GM12872 (cell line): ENCODE measurements around the gene APLP2.

Source experiments
- TF ChIP-seq, protein P1 (sequence below): IDR thresholded peaks from 3 replicates; pipeline ENCODE4 v1.5.1; 2011; ENCODE audit warnings: low read depth, mild to moderate bottlenecking, low read length, moderate library complexity; ENCODE audit not compliant: insufficient read depth

APLP2 gene

DNA sequence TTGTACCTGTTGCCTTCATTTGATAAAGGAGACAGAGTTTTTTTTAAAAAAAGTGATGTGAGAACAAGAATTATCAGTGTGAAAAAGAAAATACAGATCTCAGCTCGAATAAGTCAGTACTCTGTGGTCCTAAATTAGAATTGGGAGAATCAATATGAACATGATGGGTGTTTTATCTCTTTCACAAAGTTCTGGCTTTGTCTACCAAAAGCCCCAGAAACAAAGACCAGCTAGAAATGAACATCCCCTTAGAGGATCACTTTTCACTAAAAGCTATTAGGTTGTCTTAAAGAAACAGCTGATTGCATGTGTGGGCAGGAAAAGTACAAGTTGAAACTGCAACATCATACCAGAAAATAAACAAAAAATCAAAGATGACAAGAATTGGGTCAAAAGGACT is 81.5 kb downstream of the APLP2 start:
- TF ChIP-seq, protein P1, sequence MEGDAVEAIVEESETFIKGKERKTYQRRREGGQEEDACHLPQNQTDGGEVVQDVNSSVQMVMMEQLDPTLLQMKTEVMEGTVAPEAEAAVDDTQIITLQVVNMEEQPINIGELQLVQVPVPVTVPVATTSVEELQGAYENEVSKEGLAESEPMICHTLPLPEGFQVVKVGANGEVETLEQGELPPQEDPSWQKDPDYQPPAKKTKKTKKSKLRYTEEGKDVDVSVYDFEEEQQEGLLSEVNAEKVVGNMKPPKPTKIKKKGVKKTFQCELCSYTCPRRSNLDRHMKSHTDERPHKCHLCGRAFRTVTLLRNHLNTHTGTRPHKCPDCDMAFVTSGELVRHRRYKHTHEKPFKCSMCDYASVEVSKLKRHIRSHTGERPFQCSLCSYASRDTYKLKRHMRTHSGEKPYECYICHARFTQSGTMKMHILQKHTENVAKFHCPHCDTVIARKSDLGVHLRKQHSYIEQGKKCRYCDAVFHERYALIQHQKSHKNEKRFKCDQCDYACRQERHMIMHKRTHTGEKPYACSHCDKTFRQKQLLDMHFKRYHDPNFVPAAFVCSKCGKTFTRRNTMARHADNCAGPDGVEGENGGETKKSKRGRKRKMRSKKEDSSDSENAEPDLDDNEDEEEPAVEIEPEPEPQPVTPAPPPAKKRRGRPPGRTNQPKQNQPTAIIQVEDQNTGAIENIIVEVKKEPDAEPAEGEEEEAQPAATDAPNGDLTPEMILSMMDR: no peak

DNA sequence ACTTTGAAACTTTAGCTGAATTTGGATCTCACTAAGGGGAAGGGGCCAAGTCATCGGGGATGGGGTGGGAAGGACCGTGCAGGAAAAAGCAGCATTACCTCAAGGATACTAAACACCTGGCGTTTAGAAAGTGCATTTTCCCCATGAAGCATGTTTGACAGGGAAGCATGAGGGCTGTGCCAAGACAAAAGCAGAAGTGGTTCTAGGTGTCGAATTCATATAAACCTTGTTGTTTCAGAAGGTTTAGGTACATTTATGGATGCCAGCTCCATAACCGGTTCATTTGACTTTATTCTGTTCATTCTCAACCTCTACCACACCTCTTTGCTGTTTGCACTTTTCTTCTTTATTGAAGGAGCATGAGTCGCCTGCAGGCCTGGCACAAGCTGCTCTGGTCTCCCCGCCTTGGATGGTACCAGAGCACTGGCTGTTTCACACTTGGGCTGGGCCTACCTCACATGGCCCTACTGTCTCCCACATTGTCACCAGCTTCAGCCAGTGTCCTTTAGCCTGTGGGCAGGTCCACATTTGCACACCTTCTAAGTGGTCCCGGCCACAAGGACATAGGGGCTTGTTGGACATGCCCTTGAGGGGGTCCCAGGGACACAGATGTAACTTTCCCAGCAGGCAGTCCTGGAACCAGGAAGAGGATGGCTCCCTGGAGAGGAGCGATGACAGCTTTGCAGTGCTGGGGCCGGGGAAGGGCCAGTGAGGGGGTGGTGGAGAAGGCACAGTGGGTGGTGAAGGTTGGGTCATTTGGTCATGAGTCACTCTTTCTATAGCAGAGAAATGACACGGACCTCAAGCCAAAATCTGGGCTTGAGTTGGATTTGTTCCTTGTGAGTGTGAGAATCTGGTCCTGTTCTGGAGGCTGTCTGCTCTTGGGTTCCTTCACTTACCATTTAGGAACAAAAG is 86.7 kb downstream of the APLP2 start:
- TF ChIP-seq, protein P1: no peak

DNA sequence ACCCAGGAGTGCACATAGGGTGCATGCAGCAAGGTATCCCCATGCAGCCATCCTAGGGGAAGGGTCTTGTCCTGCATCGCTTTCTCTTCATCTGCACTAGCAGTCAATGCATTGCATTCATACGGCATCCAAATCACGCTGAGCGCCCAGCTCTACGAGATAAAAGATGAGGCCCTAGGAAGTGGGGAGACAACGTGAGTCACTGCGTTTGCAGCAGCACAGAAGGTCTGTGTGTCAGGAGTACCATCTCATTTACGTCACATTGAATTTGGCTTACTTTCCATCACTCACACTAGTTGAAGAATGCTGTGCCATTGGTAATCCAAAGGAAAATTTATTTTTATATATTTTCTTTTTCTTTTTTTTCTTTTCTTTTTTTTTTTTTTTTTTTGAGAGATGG is 87.4 kb downstream of the APLP2 start:
- TF ChIP-seq, protein P1: no peak

DNA sequence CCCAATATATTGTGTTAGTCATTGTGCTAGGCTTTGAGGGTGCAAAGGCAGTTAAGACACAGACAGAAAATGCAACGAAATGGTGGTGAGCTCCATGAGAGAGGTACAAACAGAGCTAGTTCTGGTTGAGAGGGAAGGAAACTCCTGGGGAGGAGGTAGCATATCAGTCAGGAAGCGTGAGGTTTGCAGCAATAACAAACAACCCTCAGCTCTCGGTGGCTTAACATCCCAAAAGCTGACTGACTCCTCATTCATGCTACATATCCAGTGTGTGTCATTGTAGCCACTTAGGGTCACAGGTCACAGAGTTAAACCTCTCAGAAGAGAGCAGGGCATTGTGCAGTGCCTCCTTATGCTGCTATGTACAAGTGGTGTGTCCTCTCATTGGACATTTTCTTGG is 88.1 kb downstream of the APLP2 start:
- TF ChIP-seq, protein P1: no peak

DNA sequence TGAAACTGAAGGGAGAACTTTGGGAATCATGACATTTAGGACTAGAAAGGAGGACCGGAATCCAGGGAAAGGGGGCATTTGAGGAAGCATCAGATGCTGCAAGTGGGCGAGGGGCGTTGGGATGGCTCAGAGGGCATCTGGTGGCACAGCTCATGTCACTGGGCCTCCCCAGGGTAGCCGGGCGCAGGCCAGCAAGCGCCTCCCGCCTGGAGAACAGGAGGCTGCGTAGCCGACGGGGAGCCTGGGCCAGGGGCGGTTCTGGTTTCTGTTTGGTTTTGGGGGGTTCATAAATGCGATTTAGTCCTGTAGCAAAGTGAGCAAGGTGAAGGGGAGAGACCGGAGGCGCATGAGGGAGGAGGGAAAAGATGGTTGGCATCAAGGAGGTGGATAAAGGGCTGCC is 89.4 kb downstream of the APLP2 start:
- TF ChIP-seq, protein P1: no peak

DNA sequence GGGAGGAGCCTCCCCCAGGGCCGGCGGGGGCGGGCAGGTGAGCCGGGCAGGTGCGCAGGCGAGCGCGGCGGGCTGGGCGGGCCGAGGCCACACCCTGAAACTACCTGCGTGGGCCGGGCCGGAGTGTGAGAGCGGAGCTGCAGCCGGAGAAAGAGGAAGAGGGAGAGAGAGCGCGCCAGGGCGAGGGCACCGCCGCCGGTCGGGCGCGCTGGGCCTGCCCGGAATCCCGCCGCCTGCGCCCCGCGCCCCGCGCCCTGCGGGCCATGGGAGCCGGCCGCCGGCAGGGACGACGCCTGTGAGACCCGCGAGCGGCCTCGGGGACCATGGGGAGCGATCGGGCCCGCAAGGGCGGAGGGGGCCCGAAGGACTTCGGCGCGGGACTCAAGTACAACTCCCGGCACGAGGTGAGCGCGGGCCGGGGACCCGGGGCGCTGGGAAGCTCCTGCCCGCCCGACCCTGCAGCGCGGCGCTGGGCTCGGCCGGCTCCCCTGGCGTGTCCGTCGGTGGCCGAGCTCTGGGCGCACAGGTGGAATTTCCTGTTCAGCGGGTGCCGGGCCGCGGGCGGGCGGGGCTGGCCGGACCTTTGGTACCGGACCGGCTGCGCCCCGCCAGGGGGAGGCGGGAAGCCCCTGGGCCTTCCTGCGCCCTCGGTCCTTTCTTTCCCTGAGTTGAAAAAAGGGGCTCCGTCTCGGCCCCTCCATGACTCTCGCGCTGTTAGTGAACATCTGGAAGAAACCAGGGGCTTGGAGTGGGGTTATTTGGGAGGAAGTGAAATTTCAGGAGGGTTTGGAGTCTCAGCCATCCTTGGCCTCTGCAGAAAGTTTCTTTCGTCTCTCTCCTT is 90.2 kb downstream of the APLP2 start, which contains the start of gene ST14:
Gene ST14 (plus strand): TSS at position 126 of the 841 bp plus-strand sequence. CDS start 198 bp downstream, at position 324.
- TF ChIP-seq, protein P1: no peak

DNA sequence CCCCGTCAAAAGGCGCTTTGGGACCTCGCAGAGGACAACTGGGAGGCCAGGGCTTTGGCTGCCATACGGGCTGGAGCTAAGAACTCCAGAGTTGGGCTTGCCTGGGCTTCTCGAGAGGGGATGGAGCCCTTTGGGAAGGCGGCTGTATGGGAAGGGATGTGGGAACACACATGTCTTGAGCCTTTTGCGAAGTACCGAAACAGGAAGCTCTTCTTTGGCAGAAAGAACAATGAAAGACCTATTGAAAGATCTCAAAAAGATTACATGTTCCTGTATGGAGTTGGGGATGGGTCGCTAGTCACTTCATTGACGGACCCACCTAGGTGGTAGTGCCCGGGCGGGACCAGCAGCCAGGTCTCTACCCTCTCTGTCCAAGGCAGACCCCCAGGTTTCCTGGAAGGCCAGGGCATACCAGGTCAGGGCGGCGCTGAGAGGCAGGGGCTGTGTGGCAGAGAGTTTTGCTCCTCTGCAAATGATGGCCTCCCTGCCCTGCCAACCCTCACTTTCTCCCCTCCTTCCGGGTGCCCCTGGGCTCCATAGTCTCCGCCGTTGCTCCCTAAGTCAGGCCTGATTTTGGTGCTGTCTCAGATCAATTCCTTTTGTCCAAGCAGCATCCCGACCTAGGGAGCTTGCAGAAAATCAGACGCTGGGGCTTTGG is 90.9 kb downstream of the APLP2 start:
- TF ChIP-seq, protein P1: no peak
